HL-60 (cell line): Measurements from ENCODE around the gene MCM6.

Experiments
- GABPA ChIP-seq: IDR thresholded peaks from 2 replicates; pipeline ENCODE4 v1.6.1; 2012; ENCODE audit warnings: low read depth
- POLR2AphosphoS5 ChIP-seq: IDR thresholded peaks from 2 replicates; pipeline ENCODE4 v1.6.1; 2012; ENCODE audit warnings: low read depth
- TF ChIP-seq, protein P1 (sequence below): IDR thresholded peaks from one replicate; pipeline ENCODE4 v1.5.1; 2011; ENCODE audit warnings: low read length, control low read depth, inconsistent platforms; ENCODE audit not compliant: insufficient read depth
- TF ChIP-seq, protein P2 (sequence below): IDR thresholded peaks from 2 replicates; pipeline ENCODE4 v1.6.1; 2012; ENCODE audit warnings: low read depth; ENCODE audit not compliant: insufficient replicate concordance

DNA sequence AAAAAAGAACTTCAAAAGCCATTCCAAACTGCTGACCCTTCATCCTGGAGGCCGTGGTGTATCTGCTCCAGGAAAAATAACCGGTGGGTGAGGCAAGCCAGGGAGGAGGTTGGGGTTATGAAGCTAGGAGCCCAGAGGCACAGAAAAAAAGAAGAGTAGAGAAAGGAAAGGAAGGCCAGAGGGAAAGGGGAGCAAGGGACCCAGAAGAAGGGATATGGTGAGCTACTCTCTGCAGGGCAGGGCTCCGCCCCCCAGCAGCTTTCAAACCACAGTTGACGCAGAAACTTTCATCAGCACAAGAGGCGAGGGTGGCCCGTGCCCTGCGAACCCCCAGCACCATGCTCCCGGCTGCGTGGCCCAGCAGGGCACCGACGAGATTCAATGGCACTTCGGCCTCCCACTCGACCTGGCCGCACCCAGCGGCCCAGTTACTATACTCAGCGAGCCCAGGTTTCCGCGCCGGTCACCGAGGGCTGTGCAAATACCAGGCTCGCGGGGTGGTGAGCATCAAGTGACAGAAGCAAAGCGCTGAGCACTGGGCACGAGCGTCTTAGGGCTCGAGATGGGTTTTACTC lies 665 bp downstream of the MCM6 start:
- TF ChIP-seq, protein P1, sequence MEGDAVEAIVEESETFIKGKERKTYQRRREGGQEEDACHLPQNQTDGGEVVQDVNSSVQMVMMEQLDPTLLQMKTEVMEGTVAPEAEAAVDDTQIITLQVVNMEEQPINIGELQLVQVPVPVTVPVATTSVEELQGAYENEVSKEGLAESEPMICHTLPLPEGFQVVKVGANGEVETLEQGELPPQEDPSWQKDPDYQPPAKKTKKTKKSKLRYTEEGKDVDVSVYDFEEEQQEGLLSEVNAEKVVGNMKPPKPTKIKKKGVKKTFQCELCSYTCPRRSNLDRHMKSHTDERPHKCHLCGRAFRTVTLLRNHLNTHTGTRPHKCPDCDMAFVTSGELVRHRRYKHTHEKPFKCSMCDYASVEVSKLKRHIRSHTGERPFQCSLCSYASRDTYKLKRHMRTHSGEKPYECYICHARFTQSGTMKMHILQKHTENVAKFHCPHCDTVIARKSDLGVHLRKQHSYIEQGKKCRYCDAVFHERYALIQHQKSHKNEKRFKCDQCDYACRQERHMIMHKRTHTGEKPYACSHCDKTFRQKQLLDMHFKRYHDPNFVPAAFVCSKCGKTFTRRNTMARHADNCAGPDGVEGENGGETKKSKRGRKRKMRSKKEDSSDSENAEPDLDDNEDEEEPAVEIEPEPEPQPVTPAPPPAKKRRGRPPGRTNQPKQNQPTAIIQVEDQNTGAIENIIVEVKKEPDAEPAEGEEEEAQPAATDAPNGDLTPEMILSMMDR, result no peak
- TF ChIP-seq, protein P2, sequence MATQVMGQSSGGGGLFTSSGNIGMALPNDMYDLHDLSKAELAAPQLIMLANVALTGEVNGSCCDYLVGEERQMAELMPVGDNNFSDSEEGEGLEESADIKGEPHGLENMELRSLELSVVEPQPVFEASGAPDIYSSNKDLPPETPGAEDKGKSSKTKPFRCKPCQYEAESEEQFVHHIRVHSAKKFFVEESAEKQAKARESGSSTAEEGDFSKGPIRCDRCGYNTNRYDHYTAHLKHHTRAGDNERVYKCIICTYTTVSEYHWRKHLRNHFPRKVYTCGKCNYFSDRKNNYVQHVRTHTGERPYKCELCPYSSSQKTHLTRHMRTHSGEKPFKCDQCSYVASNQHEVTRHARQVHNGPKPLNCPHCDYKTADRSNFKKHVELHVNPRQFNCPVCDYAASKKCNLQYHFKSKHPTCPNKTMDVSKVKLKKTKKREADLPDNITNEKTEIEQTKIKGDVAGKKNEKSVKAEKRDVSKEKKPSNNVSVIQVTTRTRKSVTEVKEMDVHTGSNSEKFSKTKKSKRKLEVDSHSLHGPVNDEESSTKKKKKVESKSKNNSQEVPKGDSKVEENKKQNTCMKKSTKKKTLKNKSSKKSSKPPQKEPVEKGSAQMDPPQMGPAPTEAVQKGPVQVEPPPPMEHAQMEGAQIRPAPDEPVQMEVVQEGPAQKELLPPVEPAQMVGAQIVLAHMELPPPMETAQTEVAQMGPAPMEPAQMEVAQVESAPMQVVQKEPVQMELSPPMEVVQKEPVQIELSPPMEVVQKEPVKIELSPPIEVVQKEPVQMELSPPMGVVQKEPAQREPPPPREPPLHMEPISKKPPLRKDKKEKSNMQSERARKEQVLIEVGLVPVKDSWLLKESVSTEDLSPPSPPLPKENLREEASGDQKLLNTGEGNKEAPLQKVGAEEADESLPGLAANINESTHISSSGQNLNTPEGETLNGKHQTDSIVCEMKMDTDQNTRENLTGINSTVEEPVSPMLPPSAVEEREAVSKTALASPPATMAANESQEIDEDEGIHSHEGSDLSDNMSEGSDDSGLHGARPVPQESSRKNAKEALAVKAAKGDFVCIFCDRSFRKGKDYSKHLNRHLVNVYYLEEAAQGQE, result no peak
- TF ChIP-seq POLR2AphosphoS5 (peak; percentile 71), GABPA (no peak)
